Dermis blood vessel endothelial cell (primary cell): ENCODE data around the gene STEAP4. TPM values are rescaled to one million over a fixed set of nuclear protein-coding genes. Genes with fewer than 3 reads are reported as not detected.
"Not testable (repeated sequence)": the region's sequence is repeated elsewhere in the genome, so short reads cannot be mapped to it uniquely, and the experiment has no call there.

Experiments
- DNase-seq: peaks from one replicate; pipeline ENCODE4 v3.0.0; 2010
- total RNA-seq: library from RNA; depleted of rRNA; stranded (reverse); fragments of >200 nt; gene quantifications from 2 replicates; pipeline ENCODE4 v1.2.3, GENCODE V29; 2014

Gene STEAP4
- total RNA-seq, 1 donor from 2014 or later, result not detected

DNA sequence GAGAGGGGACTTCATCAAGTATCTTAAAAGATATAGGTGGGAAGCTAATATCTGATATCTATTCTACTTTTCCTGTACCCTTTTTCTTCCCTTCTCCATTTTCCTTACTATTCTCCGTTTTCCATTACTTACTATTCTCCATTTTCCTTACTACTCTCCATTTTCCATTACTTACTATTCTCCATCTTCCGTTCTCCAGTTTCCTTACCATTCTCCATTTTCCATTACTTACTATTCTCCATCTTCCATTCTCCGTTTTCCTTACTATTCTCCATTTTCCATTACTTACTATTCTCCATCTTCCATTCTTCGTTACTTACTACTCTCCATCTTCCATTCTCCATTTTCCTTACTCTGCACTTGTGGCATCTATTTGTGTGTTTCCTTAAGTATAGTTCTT lies 39.3 kb downstream of the STEAP4 start:
- DNase-seq, result no peak

DNA sequence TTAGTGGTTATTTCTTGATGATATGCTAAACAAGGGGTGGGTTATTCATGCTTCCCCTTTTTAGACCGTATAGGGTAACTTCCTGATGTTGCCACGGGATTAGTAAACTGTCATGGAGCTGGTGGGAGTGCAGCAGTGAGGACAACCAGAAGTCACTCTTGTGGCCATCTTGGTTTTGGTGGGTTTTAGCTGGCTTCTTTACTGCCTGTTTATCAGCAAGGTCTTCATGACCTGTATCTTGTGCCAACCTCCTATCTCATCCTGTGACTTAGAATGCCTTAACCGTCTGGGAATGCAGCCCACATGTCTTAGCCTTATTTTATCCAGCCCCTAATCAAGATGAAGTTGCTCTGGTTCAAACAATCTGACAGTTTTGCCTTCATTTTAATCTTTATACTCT lies 41.7 kb downstream of the STEAP4 start:
- DNase-seq, result not testable (repeated sequence)

DNA sequence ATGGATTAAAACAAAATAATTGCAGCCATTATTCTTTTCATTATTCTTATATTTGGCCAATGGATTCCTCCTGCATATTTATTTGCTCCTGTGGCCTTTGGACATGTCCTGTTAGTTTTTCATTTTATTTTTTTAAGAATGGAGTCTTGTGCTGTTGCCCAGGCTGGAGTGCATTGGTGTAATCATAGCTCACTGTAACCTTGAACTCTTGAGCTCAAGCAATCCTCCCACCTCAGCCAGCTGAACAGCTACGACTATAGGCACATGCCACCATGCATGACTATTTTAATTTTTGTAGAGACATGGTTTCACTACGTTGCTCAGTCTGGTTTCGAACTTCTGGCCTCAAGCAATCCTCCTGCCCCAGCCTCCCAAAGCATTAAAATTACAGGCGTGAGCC lies 44.1 kb downstream of the STEAP4 start:
- no peak for DNase-seq

DNA sequence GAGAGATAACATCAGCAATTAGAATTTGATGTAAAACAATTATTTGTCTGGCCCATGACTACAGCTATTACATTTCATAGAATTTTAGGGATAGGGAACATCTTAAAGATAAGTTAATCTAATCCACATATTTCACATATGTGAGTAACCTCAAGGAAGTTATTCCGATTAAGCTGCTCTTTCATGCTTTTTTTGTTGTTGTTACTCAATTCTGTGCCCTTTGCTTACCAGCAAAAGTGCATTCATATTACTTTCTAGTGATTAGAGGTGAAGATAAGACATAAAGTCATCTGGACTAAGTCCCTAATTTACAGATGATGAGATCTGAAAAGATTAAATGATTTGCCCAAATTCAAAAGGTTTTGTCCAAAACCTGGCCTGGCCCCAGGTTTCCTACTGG lies 46.0 kb downstream of the STEAP4 start:
- no peak for DNase-seq

DNA sequence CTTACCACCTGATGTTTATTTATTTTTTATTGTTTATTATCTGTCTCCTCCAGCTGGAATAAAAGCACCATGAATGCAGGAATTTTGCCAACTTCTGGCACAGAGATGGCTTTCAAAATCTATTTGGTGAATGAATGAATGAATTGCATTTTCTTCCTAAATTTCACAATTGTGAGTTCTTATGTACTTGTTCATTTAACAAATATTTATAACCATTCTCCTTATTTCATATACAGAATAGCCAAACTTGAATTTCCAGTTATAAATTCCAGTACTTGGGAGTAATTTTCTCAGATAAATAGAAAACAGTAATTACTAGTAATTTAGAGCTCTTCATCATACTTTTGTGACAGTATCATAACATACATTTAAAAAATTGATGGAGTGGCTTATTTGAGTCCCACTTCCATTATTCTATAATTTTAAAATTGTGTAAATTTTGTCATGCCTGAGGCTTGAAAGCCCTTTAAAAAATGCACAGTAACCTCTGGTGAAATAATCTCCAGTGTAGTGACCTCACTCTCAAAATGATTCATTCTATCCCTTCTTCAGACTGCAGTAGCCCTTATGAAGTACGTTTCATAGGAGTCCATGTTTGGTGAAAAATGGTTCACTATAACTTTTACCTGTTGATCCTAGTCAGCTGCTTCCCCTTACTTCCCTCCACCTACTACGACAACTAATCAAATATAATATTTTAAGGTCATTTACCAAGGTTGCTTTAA lies 46.9 kb downstream of the STEAP4 start:
- no peak for DNase-seq

DNA sequence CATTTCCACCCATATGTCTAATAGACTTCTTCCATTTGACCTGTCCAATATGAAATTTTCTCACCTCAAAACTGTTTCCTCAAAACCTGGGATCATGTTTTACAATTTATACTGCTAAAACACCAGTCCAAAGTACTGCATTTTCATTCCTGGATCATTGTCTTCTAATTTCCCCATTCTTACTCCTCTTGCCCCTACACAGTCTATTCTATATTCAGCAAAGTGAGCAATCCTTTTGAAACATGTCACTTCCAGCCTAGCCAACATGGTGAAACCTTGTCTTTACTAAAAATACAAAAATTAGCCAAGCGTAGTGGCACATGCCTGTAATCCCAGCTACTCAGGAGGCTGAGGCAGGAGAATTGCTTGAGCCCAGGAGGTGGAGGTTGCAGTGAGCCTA lies 48.4 kb downstream of the STEAP4 start:
- DNase-seq, result not testable (repeated sequence)

DNA sequence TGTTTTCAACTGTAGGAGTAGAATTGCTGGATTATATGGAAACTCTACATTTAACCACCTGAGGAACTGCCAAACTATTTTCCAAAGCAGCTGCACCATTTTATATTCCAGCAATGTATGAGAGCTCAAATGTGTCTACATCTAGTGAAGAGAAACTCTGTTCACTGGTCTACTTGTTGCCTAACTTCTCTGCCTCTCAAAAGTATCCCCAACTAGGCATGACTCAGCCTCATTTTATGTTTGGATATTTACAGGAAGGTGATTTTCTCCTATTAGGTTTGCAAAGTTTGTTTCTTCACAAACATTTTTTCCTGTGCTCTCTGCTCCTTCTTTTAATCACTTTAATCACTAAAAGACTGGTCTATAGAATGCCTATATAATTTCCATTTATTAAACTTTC lies 49.8 kb downstream of the STEAP4 start:
- no peak for DNase-seq

DNA sequence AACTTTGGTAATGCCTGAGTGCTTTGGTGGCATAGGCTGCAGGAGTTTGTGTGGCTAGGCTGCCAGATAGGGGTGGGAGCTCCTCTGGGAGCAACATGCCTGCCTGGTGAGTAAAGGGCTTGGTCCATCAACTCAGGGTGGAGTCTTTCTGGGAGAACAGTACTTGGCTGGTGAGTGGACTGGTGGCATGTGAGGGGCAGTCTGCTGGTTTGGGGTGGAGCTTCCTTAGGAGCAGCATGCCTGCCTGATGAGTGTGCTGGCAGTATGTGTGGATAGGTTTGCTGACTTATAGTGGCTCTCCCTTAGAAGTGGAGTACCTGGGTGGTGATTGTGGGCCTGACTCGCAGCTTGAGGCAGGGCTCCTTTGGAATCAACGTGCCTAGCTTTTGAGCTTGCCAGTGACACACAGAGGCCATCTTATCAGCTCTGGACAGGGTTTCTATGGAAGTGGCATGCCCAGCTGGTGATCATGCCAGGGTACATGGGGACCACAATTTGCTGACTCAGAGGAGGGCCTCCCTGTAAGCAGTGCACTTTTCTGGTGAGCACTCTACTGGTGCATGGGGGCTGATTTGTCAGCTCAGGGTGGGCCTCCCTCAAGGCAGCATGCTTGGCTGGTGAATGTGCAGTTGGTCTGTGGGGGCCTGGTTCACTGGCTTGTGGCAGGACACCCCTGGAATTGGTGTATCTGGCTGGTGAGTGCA lies 51.8 kb downstream of the STEAP4 start:
- DNase-seq, result no peak

DNA sequence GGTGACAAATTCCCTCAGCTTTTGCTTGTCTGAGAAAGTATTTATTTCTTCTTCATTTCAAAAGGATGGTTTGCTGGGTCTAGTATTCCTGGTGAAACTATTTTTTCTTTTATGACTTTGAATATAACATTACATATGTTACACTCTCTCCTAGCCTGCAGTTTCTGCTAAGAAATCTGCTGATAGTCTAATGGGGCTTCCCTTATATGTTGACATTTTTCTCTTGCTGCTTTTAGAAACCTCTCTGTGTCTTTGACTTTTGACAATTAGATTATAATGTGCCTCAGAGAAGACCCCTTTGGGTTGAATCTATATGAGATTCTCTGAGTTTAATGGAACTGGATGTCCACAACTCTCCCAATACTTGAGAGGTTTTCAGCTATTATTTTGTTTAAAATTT lies 53.1 kb downstream of the STEAP4 start:
- no peak for DNase-seq

DNA sequence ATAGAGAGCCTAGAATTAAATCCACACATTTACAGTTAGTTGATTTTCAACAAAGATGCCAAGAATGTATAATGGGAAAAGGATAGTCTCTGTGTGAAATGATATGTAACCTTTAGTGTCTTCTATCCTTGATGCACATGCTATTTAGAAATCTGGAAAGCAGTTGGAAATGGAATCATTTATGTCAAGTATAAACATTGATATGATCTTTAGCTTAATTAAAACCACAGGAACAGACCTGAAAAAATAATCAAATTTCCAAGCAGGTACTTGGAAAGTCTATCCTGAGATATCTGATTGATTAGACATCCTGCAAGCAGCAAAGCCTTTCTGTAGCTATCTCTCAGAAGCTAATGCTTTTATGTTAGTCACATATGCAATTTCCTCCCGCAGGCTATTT lies 62.4 kb downstream of the STEAP4 start:
- DNase-seq, result no peak

DNA sequence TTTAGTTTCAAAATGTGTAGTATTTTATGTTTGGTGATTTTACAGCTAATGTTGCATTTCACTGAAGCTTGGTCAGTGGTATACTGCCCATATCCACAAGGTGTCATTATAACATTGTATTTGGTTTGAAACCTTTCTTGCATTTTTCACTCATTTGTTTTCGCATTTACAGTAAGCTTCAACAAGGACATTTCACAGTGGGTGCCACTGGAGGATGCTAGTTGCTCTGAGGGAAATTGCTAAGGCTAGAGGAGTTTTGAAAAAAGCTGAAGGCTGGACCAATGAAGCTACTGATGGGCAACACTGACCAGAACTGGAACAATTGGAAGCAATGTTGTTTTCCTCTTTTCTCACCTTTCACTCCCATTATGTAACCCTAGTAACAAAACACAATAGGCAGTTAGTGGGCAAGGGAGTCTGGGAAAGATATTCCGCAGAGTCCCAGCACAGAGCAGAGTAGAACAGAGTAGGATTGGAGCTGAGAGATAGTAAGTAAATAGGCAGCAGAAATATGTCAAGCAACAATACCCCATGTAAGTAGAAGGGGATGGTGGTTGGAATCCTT lies 63.3 kb downstream of the STEAP4 start:
- DNase-seq, result peak; percentile 62

DNA sequence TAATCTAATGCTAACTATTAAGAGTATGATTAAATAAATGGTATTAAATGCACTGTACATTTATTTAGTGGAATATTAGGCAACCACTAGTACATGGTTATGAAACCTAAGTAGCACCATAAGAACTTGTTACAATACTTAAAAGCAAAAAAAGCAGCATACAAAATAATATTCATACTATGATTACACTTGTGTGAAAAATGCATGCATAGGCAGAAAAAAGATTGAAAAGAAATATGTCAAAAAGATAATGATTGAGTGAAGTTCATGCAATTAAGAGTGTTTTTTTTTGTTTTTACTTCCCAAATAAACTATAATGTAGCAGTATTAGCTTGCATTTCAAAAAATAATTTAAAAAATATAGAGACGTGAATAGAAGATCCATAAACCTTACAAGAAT lies 66.8 kb downstream of the STEAP4 start:
- DNase-seq, result no peak

DNA sequence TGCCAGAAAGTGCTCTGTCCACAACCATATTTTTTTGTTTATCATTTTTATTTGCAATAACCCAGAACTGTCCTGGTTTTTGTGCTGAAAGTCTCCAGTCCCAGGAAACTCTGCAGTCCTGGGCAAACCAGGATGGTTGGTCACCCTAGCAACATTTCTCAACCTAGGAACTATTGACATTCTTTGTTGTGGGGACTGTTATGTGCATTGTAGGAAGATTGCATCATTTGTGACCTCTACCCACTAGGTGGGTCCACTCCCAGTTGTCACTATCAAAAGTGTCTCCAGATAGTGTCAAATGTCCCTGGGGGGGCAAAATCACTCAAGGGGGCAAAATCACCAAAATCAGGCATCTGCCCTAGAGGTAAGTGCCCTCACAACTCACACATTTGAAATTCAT lies 72.9 kb downstream of the STEAP4 start:
- no peak for DNase-seq

DNA sequence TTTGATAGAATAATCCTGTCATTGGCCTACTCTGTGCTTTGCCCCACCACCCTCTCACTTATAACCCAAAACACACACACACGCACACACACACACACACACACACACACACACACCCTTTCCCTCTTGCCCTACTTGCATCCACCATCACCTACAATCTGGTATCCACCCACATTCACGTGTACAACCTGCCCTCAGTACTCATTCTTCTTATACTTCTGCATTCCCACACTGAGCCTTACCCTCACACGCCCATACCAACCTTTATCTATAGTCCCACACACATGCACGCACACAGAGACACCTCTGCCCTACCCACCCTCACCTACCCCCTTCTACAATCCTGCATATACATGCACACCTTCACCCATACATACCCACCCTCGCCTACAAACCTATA lies 76.0 kb downstream of the STEAP4 start:
- no peak for DNase-seq

DNA sequence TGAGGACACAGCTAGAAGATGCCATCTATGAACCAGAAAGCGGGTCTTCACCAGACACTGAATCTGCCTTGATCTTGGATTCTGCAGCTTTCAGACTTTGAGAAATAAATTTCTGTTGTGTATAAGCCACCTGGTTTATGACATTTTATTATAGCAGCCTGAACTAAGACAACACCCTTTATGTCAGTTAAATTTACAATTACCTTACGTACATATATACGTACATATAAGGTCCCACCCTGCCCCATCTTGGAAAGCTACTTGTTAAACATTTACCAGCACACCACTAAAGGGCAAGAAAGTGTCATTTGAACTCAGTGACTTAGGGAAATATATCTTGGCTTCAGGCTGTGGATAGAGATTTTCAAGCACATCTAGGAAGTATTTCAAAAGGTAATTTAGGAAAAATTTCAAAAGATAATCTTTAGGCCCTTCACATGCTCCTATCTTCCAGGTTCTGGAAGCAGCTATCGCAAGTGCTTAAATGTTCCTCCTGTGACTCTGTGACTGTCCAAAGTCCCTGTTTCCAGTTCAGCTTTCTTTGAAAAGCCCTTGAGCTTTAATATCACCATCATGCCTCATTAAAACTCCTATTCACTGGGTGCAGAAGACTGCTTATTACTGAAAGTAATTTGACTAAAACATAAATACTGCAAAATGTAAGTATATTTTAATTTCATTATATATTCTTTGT lies 77.2 kb downstream of the STEAP4 start:
- DNase-seq, result no peak

DNA sequence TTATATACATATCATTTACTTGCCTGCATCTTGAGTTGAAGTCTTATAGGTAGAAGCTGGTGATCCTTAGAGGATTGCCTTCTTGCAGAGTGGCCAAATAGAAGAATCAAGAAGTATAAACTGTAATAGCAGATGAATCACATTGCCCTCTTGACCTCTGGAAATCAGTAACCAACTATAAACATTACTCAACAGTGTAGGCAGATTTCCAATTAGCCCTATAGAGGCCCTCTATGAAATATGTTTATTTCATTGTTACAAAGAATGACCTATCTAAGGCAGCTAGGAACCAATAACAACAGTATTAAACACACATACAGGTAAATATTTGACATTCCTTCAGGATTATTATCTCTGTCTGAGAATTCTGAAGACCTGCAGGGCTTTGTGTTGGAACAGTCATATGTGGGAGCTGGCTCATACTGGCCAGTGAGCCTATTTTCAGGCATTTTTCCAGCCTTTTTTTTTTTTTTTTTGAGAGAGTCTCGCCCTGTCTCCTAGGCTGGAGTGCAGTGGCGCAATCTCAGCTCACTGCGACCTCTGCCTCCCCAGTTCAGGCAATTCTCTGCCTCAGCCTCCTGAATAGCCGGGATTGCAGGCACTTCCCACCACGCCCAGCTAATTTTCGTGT lies 79.7 kb downstream of the STEAP4 start:
- peak; percentile 62 for DNase-seq

DNA sequence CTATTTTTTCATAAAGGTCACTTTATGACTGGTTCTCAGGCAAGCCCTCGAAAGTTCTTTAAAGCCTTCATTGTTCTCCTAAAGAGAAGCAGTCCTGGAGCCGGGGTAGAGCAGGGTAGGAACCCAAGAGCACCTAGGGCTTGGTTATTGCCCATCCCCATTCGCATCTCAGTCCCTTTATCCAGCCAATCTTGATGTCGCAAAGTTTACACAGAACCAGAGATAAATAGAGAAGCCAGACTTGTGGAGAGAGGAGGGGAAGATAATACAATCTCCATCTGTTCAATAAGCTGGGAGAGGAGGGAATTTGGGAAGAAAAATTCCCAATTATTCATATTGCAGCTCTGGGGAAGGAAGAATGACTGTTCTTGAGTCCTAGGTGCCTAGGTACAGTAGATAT lies 80.5 kb downstream of the STEAP4 start:
- no peak for DNase-seq

DNA sequence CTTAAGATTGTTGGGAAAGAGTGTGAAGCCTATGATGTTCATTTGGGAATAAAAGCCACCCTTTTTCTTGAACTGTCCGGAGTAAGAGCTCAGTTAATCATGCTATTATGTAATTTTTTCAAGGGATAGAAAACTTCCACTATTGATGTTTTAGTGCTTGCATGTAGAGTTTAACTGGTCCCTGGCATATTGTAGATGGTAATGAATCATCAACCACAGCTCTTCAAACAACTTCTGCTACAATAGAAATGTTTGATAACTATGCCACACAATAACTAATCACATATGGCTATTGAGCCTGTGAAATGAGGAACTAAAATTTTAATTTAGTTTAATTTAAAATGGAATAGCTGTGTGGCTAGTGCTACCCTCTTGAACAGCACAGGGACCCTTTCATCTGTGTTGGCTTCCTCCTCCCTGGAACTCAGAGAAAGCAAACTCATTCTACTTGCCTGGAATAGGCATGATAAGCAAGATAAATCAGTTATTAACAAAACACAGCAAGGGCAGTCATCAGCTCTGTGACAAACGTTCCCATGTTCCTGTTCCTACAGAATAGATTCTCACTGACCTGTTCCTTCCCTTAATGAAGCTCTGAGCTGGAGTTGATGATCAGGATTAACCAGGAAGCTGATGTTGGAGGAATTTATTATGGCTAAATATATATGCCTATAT lies 82.0 kb downstream of the STEAP4 start:
- no peak for DNase-seq

DNA sequence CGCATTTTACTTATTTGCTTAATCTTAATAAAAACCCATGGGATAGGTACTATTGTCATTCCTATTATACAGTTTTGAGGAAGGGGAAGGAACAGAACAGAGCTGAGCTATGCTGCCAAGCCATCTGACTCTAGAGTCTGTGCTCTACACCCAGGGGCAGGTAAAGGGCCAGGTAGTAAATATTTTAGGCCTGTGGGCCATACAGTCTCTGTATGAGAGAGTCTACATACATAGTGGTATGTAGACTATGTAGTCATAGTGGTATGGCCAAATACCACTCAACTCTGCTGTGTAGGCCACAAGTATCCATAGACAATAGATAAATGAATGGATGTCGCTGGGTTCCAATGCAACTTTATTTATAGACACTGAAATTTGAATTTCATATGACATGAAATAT lies 83.4 kb downstream of the STEAP4 start:
- DNase-seq, result no peak
